ENCODE measurements around the gene B3GAT1. TPM values are rescaled to one million over a fixed set of nuclear protein-coding genes. Genes with fewer than 3 reads are reported as not detected.

B3GAT1 gene
- not detected in 2 replicates for total RNA-seq

GRCh38 chr11:134412203-134413042 is at the start of gene B3GAT1:
Gene B3GAT1, minus strand, starts transcription at chr11:134412242. Its CDS starts 24,583 bp downstream, at chr11:134387659.

GRCh38 chr11:134331354-134332188 is 80.5 kb downstream of the B3GAT1 start, which contains the start of gene GLB1L2:
Gene GLB1L2, plus strand, starts transcription at chr11:134331988. Its CDS starts 74 bp downstream, at chr11:134332062.

Other genes starting within 250 kb of the B3GAT1 start
- gene NCAPD3, start 188.3 kb downstream of the B3GAT1 start, total RNA-seq, result 15.5 and 23.5 TPM in 2 replicates
- 38.2 and 38.3 TPM in 2 replicates for gene VPS26B, start 187.6 kb downstream of the B3GAT1 start, total RNA-seq
- 60.6 and 68.7 TPM in 2 replicates for gene THYN1, start 158.9 kb downstream of the B3GAT1 start, total RNA-seq
- gene ACAD8, start 158.7 kb downstream of the B3GAT1 start, total RNA-seq, result 16.8 and 17.4 TPM in 2 replicates
- not detected in 2 replicates for gene GLB1L3, start 135.9 kb downstream of the B3GAT1 start, total RNA-seq
- 0.13 TPM in 1 of 2 replicates, not detected in the other for gene GLB1L2, start 80.3 kb downstream of the B3GAT1 start, total RNA-seq